Subcutaneous abdominal adipose tissue (tissue), 5 donors: ENCODE data around the gene LANCL2.

Source experiments
- H3K27ac ChIP-seq: one replicate; pipeline ENCODE4 v1.7.0; 2013; ENCODE audit warnings: low read depth, mild to moderate bottlenecking, inconsistent platforms, low read length, moderate library complexity
- H3K27me3 ChIP-seq, 5 donors: one replicate each; pipeline ENCODE4 v1.7.0; 2013; ENCODE audit warnings: low read length in 5 of 5, inconsistent platforms in 1 of 5; ENCODE audit not compliant: control insufficient read depth in 5 of 5, insufficient read depth in 4 of 5
- H3K36me3 ChIP-seq, 5 donors: one replicate each; pipeline ENCODE4 v1.7.0; 2013; ENCODE audit warnings: low read length in 5 of 5; ENCODE audit not compliant: control insufficient read depth in 5 of 5, insufficient read depth in 5 of 5
- H3K4me1 ChIP-seq, 5 donors: one replicate each; pipeline ENCODE4 v1.7.0; 2013; ENCODE audit warnings: low read length in 5 of 5, mild to moderate bottlenecking in 3 of 5, moderate library complexity in 1 of 5; ENCODE audit not compliant: control insufficient read depth in 5 of 5, insufficient read depth in 5 of 5
- H3K4me3 ChIP-seq, 5 donors: one replicate each; pipeline ENCODE4 v1.7.0; 2013; ENCODE audit warnings: low read length in 5 of 5, low read depth in 1 of 5
- H3K9ac ChIP-seq, 5 donors: one replicate each; pipeline ENCODE4 v1.7.0; 2013; ENCODE audit warnings: low read length in 5 of 5, mild to moderate bottlenecking in 4 of 5, moderate library complexity in 3 of 5
- H3K9me3 ChIP-seq, 5 donors: one replicate each; pipeline ENCODE4 v1.7.0; 2013; ENCODE audit warnings: low read length in 5 of 5; ENCODE audit not compliant: control insufficient read depth in 5 of 5
- donor health status: healthy.
- donor health status: healthy.
- donor health status: healthy.
- donor health status: healthy.
- donor health status: healthy.

LANCL2 gene

DNA sequence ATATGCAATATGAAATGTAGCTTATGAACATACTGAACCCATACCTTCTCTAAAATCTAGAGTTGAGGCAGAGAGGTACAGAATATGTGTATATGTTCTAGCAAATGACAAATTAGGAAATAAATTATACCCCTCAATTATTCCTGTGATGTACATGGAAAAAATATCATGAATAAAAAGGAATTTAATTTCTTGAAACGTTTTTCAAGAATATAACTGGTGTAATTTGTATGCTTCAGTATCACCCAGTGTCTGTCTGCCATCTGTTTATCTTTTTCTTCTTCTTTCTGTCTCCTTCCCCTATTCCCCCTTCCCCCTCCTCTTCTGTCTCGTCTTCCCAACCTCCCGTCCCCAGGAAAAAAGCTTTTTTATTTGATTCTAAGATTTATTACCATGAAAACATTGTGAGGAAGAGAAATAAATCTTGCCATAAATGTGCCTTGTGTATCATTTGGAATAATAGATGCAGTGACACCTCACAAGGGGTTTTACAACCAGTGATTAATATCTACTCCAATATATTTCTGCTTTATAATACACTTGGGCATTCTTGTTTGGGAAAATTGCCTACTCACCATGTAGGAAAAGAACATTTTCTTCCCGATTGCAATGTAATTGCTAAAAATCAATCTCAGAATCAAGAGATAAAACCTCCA, 12.2 kb downstream of the LANCL2 start:
- Histone ChIP-seq H3K27ac (no peak overlapping the region), H3K4me1 (no peaks in the 10 kb centered on the region), H3K36me3 (no peaks in the 10 kb centered on the region), H3K9me3 (no peaks in the 10 kb centered on the region), H3K27me3 (no peaks in the 10 kb centered on the region), H3K4me3 (no peak overlapping the region), H3K9ac (no peak overlapping the region)

- Histone ChIP-seq H3K9me3 (no peaks in the 10 kb centered on the region), H3K27me3 (no peaks in the 10 kb centered on the region), H3K9ac (no peak overlapping the region), H3K36me3 (no peaks in the 10 kb centered on the region), H3K27ac (no peak overlapping the region), H3K4me1 (no peaks in the 10 kb centered on the region), H3K4me3 (no peak overlapping the region)
Observed at GRCh38 chr7:55379285-55379684, 14.1 kb downstream of the LANCL2 start.

- H3K27ac ChIP-seq, result no peak overlapping the region
- H3K9me3 ChIP-seq, result peaks cover 0 to 6% (median 0%) of the 10 kb centered on the region in 5 donors
- H3K27me3 ChIP-seq, result no peaks in the 10 kb centered on the region
- H3K4me1 ChIP-seq, result no peaks in the 10 kb centered on the region
- no peaks in the 10 kb centered on the region for H3K36me3 ChIP-seq
- no peak overlapping the region for H3K9ac ChIP-seq
- no peak overlapping the region for H3K4me3 ChIP-seq
Observed at GRCh38 chr7:55381189-55381588, 16.1 kb downstream of the LANCL2 start.

- H3K27me3 ChIP-seq, result no peaks in the 10 kb centered on the region
- H3K9me3 ChIP-seq, result peaks cover 3 to 12% (median 4%) of the 10 kb centered on the region in 5 donors
- H3K27ac ChIP-seq, result no peak overlapping the region
- H3K4me3 ChIP-seq, result no peak overlapping the region
- no peak overlapping the region for H3K9ac ChIP-seq
- no peaks in the 10 kb centered on the region for H3K4me1 ChIP-seq
- no peaks in the 10 kb centered on the region for H3K36me3 ChIP-seq
Observed at GRCh38 chr7:55381696-55382095, 16.6 kb downstream of the LANCL2 start.

- no peaks in the 10 kb centered on the region for H3K36me3 ChIP-seq
- no peaks in the 10 kb centered on the region for H3K4me1 ChIP-seq
- no peak overlapping the region for H3K9ac ChIP-seq
- no peak overlapping the region for H3K4me3 ChIP-seq
- H3K9me3 ChIP-seq, result peaks cover 3 to 17% (median 10%) of the 10 kb centered on the region in 5 donors
- no peaks in the 10 kb centered on the region for H3K27me3 ChIP-seq
- no peak overlapping the region for H3K27ac ChIP-seq
Observed at GRCh38 chr7:55382251-55382650, 17.1 kb downstream of the LANCL2 start.

GRCh38 chr7:55386541-55386940, 21.4 kb downstream of the LANCL2 start:
- H3K9ac ChIP-seq, result no peak overlapping the region
- no peaks in the 10 kb centered on the region for H3K27me3 ChIP-seq

DNA sequence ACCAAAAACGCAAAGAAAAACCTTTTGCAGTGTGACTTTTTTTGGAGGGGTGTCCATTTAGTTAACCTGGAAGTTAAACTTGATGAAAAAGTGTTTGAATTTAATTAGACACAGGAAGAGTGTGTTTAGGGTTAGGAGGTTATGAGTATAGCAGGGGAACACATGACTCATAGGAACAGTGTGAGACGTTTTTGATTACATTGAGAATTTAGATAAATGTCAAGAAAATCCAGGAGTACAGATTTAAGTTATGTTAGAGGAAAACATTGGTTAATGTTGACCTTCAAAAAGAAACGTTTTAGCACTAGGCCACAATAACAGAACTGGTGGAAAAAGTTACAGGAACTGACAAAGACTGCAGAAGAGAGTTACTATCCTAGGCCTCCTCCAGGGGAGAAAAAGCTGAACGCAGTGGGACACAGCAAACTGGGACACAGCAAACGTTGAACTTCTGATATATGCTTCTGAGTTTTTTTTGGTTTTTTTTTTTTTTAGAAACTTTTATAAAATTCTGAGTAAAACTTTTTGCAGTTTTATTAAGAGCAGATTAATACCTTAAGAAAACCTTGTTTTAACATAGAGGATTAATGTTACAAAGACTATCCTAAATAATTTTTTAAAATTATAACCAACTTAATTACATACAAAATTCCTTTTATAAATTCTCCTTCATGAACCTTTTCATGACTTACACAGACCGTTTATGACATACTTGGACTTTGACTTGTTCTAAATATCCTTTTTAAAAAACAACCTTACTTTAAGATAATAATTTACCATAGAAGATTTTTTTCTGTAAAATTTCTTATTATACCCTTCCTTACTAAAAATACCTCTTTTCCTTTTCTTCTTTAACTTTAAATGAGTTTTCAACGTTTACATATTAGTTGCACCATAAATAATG, 22.2 kb downstream of the LANCL2 start:
- Histone ChIP-seq H3K9ac (no peak overlapping the region), H3K27ac (no peak overlapping the region), H3K4me3 (no peak overlapping the region), H3K9me3 (peaks cover 3 to 33% (median 21%) of the 10 kb centered on the region in 5 donors), H3K36me3 (peaks cover 0 to 5% (median 2%) of the 10 kb centered on the region in 5 donors), H3K4me1 (no peaks in the 10 kb centered on the region), H3K27me3 (no peaks in the 10 kb centered on the region)

More at GRCh38 chr7:55386541-55386940, 21.4 kb downstream of the LANCL2 start:
- H3K9me3 ChIP-seq, result peaks cover 3 to 33% (median 21%) of the 10 kb centered on the region in 5 donors
- H3K36me3 ChIP-seq, result no peaks in the 10 kb centered on the region
- H3K4me3 ChIP-seq, result no peak overlapping the region
- H3K27ac ChIP-seq, result no peak overlapping the region
- H3K4me1 ChIP-seq, result no peaks in the 10 kb centered on the region

DNA sequence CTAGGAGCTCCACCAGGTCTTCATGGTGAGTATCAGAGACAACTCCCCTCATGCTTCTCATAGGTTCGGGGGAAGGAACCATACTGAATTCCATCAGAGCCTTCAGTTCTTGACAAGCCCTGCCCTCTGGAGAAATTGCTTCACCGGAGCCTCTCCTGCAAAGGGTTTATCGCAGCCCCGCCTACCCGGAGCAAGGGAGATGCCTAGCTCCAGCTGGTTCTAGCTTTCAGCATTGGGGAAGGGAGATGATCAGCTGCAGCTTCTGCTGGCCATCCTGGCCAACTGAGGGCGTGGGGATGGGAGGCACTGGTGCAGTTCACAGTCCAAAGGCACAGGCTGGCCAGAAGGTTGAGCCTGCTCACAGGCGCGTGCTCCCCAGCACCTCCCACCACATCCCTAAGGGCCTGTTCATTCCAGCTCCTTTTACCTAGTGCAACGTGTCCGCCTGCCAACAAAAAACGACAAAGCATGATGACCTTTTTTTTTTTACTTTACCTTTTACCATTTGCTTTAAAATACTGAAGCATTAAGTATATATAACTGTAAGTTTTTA, 31.2 kb downstream of the LANCL2 start:
- H3K27ac ChIP-seq, result no peak overlapping the region
- no peaks in the 10 kb centered on the region for H3K4me1 ChIP-seq
- H3K9ac ChIP-seq, result no peak overlapping the region
- H3K9me3 ChIP-seq, result no peaks in the 10 kb centered on the region
- H3K4me3 ChIP-seq, result no peak overlapping the region
- peaks cover 7 to 28% (median 16%) of the 10 kb centered on the region in 5 donors for H3K36me3 ChIP-seq
- no peaks in the 10 kb centered on the region for H3K27me3 ChIP-seq

- Histone ChIP-seq H3K27me3 (no peaks in the 10 kb centered on the region), H3K4me1 (no peaks in the 10 kb centered on the region), H3K9me3 (no peaks in the 10 kb centered on the region), H3K27ac (no peak overlapping the region), H3K9ac (no peak overlapping the region), H3K36me3 (peaks cover 6 to 21% (median 12%) of the 10 kb centered on the region in 5 donors), H3K4me3 (no peak overlapping the region)
Observed at GRCh38 chr7:55397617-55398016, 32.5 kb downstream of the LANCL2 start.

DNA sequence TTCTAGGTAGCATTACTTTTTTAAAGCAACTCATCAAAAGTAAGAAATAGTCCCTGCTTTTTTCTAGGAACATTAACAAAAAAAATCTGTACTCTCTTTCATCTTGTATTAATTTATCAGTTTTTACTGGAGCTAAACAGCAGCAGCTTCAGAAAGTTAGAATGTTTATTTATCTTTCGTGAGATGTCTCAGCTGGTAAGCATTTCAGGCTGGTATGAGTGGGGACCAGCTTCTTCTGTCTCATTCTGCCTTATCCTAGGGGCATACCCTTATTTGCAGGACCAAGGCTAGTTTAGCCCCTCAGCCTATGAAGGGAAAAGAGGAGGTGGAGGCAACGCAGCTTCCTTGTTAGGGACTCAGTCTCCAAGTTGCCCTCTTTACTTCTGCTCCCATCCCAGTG, 35.1 kb downstream of the LANCL2 start:
- no peak overlapping the region for H3K9ac ChIP-seq

More for the DNA sequence above, 35.1 kb downstream of the LANCL2 start:
- Histone ChIP-seq H3K27ac (no peak overlapping the region), H3K4me1 (no peaks in the 10 kb centered on the region), H3K4me3 (no peak overlapping the region), H3K9me3 (no peaks in the 10 kb centered on the region), H3K27me3 (no peaks in the 10 kb centered on the region), H3K36me3 (peaks cover 2 to 31% (median 18%) of the 10 kb centered on the region in 5 donors)
